LHCN-M2 (cell line): Measurements from ENCODE around the gene PACS2. TPM values are rescaled to one million over a fixed set of nuclear protein-coding genes. Genes with fewer than 3 reads are reported as not detected.
A peak's percentile ranks its signal among the peaks of the same experiment; 100 is the strongest.
"Not testable (repeated sequence)": the region's sequence is repeated elsewhere in the genome, so short reads cannot be mapped to it uniquely, and the experiment has no call there.

ENCODE experiments used
- DNase-seq: peaks from one replicate; pipeline ENCODE4 v3.0.0-alpha.2; 2012; ENCODE audit warnings: low read depth
- total RNA-seq: library from RNA; depleted of rRNA; stranded (reverse); fragments of >200 nt; gene quantifications from 2 replicates; pipeline ENCODE4 v1.2.3, GENCODE V29; 2014

Gene PACS2
- total RNA-seq, 1 experiment from 2014 or later, result 45.3 TPM

DNA sequence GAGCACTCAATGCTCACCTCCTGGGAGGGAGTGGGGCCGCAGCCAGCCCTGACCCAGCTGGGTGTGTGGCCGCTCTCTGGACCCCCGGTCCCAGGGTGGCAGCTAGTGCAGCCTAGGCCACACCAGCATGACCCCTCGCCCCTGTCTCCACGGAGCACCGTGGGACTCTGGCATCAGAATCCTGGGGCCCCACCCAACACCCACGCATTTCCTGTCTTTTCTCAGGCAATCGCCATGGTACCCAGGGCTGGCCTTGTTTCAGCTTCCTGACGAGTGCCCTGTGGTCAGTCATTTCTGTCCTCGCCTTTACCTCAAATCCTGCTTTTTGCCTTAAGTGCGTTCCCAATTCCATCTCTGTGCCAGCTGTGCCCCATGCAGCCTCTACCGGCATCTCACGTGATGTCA lies 15.9 kb downstream of the PACS2 start:
- DNase-seq, result peak; percentile 46

GRCh38 chr14:105331575-105332349 lies 17.2 kb downstream of the PACS2 start:
- no peak for DNase-seq

GRCh38 chr14:105332350-105332874 lies 17.9 kb downstream of the PACS2 start:
- DNase-seq, result no peak

DNA sequence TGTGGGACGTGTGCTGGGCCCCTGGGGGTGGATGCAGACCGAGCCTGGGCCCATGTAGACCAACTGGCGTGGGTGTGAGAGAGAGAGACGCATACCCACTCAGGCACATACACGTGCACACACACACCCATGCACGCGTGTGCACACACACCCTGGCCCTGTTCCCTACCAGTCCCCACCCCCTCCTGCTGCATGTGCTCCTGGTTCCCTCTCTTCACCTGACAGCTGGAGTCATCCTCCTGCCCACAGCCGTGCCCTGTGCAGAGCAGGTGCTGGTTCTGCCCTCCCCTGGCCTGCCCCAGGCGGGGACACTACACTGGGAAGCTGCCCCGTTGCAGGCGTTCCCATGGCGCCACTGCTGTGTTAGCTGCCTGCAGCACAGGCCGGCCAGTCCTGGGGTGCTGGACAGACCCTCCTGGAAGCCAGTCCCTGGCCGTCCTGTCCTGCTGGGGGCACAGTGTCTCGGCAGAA lies 18.5 kb downstream of the PACS2 start:
- DNase-seq, result no peak

GRCh38 chr14:105333613-105334364 lies 19.2 kb downstream of the PACS2 start:
- no peak for DNase-seq

DNA sequence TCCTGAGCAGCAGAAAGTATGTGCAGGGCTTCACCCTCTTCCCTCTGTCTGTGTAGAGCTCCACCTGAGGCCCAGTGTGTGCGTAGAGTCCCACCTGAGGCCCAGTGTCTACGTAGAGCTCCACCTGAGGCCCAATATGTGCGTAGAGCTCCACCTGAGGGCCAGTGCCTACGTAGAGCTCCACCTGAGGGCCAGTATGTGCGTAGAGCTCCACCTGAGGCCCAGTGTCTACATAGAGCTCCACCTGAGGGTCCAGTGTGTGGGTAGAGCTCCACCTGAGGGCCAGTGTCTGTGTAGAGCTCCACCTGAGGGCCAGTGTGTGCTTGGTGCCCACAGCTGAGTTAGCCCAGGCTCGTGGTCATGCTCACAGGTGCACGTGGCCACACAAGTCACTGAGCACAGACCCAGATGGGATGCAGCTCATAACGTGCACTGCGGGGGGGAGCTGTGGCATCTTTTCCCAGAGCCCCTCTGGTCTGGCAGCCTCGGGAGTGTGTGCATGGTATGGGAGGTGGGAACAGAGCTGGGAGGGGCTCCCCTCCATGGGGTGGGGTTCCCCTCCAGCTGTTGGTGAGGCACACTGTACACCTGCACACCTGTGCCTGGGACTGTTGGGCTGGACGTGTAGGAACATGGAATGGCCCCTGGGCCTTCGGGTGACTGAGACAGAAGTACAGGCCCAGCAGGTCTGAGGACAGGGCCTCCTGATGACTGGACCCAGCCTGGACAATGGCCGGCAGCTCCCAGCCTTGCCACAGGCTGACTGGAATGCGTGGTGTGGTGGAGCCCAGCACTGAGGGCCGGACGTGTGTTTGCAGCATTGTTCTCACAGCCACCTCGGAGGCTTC lies 20.1 kb downstream of the PACS2 start:
- DNase-seq, result no peak

DNA sequence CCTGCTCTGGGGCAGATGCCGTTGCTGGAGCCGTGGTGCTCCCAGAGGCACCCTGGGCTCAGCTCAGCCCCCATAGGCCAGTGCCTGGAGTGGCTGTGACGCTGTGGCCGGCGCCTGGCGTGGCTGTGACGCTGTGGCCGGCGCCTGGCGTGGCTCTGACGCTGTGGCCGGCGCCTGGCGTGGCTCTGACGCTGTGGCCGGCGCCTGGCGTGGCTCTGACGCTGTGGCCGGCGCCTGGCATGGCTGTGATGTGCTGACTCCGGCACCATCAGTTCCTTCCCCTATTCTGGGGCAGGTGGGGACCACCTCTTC lies 20.6 kb downstream of the PACS2 start:
- DNase-seq, result not testable (repeated sequence)

DNA sequence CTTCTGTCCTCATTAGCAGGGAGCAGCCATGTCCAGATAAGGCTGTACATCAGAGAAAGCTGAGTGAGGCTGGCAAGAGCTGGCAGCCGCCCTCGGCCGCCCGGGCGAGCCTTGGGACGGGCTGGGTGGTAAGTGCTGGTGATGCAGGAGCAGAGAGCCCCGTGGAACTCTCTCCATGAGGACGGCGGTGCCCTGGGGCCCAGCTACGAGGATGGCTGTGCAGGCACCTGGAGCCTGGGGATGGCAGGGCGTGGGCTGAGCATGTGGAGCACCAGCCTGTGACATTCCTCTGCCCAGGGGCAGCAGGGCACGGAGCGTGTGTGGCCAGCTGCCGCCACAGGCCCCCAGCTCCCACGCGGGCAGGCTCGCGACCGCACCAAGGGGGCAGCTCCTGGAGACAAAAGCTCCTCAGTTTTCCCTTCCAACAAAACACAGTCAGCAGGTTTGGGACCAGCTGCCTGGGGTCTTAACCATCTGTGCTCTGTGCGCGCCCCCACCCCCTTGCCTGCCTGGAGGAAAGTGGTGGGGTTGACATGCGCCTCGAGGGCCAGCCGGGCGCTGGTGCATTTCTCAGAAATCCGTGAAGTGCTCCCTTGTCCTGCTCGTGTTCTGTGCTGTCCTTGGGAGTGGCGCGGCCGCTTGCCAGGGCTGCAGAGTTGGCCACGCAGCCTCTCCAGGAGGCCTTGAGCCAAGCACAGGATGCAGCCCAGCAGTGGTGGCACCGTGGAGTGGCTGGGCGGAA lies 21.4 kb downstream of the PACS2 start:
- DNase-seq, result no peak

DNA sequence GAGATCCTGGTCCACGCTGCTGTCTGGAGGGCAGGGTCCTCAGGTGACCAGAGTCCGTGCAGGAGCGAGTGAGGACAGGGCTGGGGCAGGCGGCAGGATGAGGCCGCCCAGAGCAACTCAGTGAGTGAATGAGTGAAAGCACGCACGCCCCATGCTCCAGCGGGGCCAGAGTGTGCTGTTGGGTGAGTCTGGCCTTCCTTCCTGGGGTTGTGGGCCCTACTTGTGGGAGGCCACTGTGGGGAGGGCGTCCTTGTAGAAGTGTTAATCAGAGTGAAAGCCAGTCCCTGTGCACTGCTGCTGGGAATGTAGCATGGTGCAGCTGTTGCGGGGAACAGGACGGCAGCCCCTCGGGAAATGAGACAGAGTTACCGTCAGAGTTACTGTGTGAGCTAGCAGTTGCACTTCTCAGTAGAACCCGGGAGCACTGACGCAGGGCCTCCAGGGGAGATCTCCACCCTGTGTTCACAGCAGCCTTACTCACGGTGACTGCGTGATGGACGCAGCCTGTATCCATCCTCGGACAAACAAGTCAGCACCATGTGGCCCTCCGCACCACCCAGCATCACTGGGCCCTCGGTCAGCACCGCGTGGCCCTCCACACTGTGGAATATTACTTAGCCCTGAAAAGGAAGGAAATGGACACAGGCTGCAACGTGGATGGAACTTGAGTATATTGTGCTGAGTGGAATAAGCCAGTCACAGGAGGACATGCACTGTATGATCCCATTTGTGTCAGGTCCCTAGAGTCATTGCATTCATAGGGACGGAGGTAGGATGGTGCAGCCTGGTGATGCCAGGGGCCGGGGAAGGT lies 22.1 kb downstream of the PACS2 start:
- DNase-seq, result no peak

DNA sequence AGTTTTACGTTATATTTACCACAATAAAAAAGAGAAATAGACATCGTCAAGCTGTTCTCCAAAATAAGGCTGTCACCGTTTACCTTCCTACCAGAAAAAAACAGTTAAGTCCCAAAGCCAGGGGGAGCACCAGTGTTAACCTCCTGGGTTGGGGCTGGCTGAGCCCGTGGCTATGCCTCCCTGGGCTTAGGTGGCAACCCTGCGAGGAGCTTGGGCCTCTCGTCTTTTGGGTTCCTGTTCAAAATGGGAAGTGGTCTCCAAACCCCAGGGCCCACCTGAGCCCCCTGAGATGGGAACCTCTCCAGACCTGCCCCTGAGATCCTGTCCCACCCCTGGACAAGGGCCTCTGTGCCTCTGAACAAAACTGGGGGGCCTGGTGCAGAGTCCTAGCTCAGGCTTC lies 22.9 kb downstream of the PACS2 start:
- no peak for DNase-seq

DNA sequence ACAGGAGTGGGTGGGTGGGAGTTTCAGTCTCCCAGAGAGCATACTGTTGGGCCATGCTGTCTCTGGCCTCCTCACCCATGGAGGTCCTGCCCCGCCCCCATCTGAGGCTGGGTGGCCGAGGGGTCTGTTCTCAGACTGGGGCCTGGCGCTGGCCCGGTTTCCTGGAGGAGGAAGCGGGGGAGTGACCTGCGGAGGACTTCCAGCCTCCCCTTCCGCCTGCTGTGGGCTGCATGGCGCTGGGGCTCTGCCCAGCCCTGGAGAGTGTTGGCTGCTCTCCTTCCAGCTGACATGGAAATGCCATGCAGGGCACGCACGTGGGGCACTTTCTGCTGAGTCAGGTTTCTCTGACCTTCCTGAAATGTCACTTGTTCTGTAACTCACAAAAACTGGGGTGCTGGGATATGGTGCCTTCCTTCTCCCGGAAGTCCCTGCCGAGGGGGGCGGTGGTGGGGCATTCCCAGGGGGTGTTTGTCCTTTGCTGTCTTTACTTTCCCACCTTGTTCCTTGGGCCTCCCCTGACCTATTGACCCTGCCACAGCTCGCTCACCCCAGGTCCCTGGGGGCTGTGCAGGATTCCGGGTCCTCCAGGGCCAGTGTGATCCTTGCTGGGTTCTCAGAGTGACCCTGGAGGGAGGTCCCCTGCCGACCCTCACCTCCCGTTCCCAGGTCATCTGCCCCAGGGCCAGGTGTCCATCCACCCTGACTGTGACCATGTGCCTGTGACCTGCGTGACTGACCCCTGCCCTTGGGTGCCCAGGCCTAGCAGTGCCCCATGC lies 23.6 kb downstream of the PACS2 start:
- DNase-seq, result no peak

DNA sequence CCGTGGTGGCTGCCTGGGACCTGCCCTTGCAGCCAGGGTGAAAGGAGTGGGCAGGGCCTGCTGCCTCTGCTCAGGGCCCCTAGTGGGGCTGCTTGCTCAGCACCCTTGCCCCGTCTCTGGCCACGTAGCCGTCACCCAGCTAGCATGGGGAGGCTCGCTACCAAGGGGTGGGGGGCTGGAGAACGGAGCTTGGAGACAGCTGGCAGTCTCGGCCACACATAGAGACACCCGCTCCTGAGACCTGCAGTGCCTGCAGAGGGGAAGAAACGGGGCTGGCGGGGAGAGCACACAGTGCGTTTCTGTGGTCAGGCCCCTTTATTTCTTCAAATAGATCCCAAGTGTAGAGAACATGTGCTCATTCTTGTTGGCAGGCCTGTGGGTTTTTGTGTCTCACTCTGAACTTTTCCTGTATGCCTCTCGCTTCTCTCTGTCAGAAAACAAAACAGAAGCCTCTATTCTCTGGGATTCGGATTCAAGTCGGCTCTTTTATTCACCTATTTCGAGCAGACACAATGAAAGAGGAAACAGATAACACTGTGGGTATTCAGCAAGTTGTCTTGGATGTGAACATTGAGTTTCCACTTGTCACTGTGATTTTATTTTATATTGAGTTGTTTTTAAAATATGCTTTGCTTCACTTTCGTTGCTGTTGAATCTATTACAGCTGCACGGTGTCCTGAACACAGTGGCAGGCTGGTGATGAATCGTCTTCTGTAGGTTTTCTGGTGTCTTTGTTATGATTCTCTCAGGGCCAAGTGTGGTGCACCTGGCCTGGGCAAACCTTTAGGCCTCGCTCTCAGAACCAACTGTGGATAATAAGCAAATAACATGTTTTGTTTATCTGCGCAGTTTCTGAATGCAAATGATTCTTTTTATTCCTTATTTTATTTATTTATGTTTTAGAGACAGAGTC lies 26.5 kb downstream of the PACS2 start:
- no peak for DNase-seq

DNA sequence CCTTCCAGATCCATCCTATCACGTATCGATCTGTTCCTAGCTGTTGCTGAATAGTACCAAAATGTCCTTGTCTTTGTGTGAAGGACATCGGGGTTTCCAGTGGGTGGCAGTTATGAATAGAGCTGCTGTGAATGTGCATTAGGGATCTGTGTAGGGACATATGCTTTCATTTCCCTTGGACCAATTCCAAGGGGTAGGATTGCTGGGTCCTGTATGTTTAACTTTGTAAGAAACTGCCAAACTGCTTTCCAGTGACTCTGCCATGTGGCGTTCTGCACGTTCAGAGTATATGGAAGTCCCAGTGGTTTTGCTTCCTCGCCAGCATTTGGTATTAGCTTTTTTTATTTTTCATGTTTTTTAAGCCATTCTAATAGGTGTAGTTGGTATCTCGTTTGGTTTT lies 28.6 kb downstream of the PACS2 start:
- no peak for DNase-seq

GRCh38 chr14:105346200-105346533 lies 31.6 kb downstream of the PACS2 start:
- DNase-seq, result no peak

DNA sequence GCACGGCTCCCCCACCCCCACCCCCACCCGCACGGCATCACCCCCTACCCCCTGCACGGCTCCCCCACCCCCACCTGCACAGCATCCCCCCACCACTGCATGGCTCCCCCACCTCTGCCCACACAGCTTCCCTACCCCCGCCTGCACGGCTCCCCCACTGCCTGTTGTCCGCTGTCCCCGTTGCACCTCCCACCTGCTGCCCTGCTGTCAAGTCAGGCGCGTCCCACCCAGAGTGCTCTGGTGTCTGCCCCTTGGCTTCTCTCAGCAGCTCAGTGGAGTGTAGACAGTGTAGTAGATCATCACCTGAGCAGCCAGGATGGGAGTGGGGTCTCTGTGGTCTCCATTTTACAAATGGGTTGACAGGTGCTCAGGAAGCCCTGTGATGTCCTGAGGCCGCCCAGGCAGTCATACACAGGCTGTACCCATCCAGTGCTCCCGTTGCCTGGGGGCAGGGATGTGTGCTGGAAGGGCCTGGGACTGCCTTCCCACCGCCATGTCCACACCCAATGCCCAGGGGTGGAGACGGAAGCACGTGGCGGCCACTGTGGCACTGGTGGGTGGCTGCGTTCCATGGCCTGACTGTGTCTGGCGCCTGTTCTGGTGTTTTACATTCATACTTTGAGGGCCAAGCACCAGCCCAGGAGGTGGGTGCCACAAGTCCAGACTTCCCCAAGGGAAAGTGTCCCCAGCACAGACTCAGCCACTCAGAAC lies 32.5 kb downstream of the PACS2 start:
- DNase-seq, result no peak

- DNase-seq, result no peak
These were observed 33.0 kb downstream of the PACS2 start for GRCh38 chr14:105347587-105347968.

- no peak for DNase-seq
These were observed 33.8 kb downstream of the PACS2 start for GRCh38 chr14:105348169-105348944.
